SH-SY5Y (cell line): ENCODE results near the gene GALNTL6.

Source experiments
- GATA2 ChIP-seq: IDR thresholded peaks from 2 replicates; pipeline ENCODE4 v1.6.1; 2011; ENCODE audit warnings: mild to moderate bottlenecking, low read depth, low read length
- GATA3 ChIP-seq: IDR thresholded peaks from 2 replicates; pipeline ENCODE4 v1.6.1; 2011; ENCODE audit warnings: low read depth, mild to moderate bottlenecking, low read length, moderate library complexity

DNA sequence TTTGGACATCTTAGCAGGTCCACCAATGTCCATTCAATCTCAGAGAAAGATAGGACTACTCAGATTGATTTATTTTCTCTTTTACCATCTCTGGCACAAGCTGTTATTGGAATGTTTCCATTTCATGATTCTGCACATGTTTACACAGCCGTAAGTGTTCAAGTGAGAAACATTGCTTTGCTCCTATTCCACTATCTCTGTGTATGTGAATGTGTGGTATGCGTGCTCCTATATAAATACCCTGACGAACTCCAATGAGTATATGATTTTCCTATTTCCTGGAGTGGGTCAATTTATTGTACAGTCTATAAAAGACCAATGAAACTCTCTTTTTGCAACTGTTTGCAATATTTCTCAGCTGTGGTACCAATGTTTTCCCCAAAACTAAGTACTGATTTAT is 1134.4 kb downstream of the GALNTL6 start:
- no peak for TF ChIP-seq GATA2
- no peak for TF ChIP-seq GATA3
